ENCODE measurements around the gene DPF3.

DNA sequence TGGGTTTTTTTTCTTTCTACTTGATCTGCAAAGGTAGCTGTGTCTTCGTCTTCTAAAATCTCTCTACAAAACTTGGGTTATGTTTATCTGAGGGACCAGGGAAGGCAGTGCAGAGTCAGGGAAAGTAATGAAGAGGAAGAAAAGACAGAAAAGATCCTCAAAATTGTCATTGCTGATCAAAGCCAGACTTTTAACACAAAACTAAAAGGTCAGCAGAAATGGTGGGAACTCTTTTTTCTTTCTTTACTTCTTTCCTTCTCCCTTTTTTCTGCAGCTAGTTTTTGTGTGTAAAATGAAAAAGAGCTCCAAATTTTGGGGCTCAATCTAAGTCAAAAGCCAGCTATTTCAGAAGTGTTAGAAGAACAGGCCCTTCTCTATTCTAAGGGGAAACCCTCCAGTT, 11.9 kb downstream of the DPF3 start:
- TF ChIP-seq GATA2 (IDR thresholded peaks at IDR 0.05; ENCODE audit: low read depth, low read length) (no peak), GATA3 (IDR thresholded peaks at IDR 0.05; ENCODE audit: low read depth, low read length) (no peak)
